SH-SY5Y (cell line): ENCODE results near the gene MREG.

ENCODE experiments used
- GATA2 ChIP-seq: IDR thresholded peaks from 2 replicates; pipeline ENCODE4 v1.6.1; 2011; ENCODE audit warnings: mild to moderate bottlenecking, low read depth, low read length
- GATA3 ChIP-seq: IDR thresholded peaks from 2 replicates; pipeline ENCODE4 v1.6.1; 2011; ENCODE audit warnings: low read depth, mild to moderate bottlenecking, low read length, moderate library complexity

DNA sequence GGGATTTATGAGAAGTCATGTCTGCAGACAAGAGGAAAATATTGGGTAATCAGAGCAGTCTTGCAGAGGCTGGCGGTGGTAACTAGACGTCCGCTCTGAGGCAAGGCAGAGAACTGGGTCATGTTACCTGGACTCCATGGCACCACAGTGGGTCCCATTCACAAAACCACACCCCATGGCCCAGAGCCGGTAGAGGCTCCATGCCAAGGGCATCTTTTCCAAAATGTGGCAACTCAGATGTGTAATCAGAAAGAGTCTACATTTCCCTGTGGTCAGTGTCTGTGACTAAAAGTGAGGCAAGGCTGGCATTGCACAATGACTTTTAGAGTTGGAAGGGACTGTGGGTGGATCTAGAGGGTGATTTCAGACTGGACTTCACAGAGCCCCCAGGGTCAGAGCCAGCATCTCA lies 113.1 kb downstream of the MREG start:
- TF ChIP-seq GATA2 (no peak), GATA3 (no peak)
